ENCODE measurements around the gene SLN.

- TF ChIP-seq, protein P1, sequence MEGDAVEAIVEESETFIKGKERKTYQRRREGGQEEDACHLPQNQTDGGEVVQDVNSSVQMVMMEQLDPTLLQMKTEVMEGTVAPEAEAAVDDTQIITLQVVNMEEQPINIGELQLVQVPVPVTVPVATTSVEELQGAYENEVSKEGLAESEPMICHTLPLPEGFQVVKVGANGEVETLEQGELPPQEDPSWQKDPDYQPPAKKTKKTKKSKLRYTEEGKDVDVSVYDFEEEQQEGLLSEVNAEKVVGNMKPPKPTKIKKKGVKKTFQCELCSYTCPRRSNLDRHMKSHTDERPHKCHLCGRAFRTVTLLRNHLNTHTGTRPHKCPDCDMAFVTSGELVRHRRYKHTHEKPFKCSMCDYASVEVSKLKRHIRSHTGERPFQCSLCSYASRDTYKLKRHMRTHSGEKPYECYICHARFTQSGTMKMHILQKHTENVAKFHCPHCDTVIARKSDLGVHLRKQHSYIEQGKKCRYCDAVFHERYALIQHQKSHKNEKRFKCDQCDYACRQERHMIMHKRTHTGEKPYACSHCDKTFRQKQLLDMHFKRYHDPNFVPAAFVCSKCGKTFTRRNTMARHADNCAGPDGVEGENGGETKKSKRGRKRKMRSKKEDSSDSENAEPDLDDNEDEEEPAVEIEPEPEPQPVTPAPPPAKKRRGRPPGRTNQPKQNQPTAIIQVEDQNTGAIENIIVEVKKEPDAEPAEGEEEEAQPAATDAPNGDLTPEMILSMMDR (tag by site-specific recombination; IDR thresholded peaks at IDR 0.05): no peak
- no peak for TF ChIP-seq ZNF280C (tag by site-specific recombination; IDR thresholded peaks at IDR 0.05)
Measured at GRCh38 chr11:107710301-107710700, 1.6 kb downstream of the SLN start.

Measured in HEK293 (cell line).